GM18909 (cell line): ENCODE measurements around the gene MTAP.

ENCODE experiments used
- ATAC-seq: cut with Tn5 transposase; IDR thresholded peaks from one replicate; pipeline ENCODE4 v1.9.1; 2021; ENCODE audit warnings: mild to moderate bottlenecking; ENCODE audit not compliant: unreplicated experiment, poor library complexity

MTAP gene

DNA sequence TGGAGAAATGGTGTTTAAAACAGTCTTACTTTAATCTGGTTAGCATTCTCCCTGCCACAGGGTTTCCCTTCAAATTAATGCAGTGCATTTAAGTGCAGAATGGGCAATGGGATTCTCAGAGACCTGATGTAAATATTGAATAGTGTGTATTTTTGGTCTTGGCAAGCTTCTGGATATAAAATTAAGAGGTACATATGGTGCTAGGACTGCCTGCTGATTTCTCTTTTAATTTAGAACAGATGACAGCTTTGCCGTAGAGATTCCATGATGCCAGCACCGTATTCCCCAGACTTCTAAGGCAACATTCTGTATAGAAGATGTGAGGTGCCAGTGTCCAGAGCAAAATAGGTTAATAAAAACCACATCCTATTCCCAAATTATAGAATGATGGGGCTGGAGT is 1.9 kb downstream of the MTAP start:
- no peak for ATAC-seq

DNA sequence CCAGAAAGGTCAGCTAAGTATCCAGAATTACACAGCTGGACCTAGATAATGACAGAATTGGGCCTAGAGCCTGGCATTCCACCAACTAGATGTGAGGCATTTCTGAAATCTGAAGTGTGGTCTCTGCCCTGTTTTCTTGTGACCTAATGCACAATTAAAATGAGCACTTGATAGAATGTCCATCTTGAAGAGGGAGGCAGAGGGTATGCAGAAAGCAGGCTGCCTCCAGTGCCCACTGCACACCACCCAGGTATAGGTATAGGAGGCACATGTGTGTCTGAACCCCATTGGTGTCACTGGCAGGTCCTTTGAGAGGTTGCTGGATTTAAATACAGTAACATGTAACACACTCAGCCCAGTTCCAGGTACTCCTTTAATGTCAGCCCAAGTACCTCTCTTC is 2.4 kb downstream of the MTAP start:
- ATAC-seq: no peak

DNA sequence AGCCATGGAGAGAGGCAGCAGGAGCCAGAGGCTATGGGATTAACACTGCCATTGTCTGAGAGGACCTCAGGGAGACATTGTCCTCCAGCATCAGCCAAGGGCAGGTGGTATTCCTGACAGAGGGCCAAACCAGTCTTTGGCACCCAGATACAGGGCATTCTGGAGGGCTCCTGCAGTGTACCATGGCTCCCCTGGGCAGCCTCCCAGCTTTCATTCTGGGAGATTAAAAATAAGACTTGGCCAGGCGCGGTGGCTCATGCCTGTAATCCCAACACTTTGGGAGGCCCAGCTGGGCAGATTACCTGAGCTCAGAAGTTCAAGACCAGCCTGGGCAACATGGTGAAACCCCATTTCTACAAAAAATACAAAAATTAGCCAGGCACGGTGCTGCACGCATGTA is 4.2 kb downstream of the MTAP start:
- no peak for ATAC-seq

DNA sequence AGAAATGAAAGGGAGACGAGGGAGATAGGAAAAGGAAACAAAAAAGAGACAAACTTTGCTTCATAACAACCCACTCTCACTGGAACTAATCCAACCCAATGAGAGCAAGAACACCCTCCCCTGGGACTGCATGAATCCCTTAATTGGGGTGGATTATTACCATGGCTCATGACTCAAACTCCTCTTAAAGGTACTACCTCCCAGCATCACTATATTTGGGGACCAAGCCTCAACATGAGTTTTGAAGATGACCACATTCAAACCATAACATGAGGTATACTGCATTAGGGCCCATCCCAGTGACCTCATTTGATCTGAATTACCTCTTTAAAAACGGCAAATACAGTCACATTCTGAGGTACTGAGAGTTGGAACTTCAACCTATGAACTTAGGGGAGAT is 8.0 kb downstream of the MTAP start:
- ATAC-seq: no peak

DNA sequence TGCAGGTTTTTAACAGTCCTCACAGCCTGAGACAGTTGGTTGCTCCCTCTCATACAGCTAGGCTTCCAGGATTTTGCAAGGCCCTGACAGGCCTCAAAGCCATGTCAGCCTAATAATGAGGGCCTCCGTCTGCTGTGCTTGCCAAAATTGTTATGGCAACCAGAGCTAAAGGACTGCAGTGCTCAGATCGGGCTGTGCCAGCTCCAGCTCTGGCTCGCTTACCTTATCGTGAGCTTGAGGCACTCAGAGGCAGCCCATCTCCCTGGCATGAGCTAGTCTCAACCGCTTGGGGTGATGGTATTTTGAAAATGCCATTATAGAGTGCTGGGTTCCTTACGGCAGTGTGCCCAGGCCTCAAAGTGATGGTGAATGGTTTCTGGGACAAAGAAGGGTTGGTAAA is 8.4 kb downstream of the MTAP start:
- no peak for ATAC-seq

DNA sequence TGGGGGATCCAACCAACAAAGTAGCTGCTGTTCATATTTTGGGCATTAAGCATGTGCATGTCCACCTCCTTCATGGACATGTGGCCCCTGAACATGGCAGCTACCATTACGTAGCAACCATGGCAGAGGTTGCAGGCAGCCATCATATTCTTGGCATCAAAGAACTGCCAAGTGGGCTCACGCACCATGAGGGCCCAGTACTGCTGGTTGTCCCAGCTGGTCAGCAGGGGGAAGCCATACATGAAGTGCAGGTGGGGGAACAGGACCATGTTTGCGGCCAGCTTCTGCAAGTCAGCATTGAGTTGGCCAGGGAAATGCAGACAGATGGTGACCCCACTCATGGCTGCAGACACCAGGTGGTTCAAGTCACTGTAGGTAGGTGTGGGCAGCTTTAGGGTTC is 9.5 kb downstream of the MTAP start:
- ATAC-seq: no peak

DNA sequence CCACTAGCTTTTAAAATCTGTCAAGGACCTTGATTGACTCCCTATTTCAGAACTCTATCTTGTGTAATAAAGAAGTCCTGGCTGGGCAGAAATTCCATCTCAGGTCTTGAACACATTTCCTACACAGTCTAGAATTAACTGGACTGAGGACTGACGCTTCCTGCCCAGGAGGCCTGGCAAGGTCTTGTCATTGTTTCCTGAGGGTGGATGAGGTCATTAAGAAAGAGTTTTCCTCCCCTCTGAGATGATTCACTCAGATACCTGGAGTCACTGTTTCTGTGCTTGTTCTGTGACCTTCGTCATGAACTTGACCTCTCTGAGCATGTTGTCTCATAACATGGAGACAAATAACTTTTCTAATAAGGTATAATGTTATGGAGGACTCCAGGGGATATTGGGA is 10.0 kb downstream of the MTAP start:
- ATAC-seq: no peak

DNA sequence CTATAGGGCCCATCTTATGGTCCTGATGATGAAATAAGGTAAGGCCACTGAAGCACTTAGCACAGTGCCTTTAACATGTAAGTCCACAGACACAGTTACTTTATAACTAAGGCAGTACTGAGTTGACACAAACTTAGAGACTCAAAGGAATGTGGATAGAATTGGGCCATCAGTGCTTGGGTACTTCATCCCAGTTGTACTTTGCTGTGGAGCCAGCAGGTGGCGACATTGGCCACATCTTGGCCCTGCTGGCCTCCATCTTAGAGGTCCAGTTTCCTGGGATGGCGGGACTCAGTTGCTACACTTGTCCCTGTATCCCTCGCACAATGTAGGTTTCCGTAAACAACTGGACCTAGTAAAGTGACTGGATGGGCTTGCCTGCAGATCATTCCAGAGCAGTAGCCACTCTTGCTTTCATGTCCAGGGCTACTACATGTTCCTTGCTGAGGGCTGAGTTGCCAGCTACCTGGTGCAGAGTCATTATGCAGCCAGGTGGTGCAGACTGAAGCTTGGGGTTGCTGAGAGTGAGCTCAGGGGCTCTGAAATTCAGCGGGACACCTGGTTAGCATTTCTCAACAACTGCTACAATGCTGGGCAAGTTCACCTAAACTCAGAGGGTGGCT is 10.6 kb downstream of the MTAP start:
- peak; percentile 74 for ATAC-seq

DNA sequence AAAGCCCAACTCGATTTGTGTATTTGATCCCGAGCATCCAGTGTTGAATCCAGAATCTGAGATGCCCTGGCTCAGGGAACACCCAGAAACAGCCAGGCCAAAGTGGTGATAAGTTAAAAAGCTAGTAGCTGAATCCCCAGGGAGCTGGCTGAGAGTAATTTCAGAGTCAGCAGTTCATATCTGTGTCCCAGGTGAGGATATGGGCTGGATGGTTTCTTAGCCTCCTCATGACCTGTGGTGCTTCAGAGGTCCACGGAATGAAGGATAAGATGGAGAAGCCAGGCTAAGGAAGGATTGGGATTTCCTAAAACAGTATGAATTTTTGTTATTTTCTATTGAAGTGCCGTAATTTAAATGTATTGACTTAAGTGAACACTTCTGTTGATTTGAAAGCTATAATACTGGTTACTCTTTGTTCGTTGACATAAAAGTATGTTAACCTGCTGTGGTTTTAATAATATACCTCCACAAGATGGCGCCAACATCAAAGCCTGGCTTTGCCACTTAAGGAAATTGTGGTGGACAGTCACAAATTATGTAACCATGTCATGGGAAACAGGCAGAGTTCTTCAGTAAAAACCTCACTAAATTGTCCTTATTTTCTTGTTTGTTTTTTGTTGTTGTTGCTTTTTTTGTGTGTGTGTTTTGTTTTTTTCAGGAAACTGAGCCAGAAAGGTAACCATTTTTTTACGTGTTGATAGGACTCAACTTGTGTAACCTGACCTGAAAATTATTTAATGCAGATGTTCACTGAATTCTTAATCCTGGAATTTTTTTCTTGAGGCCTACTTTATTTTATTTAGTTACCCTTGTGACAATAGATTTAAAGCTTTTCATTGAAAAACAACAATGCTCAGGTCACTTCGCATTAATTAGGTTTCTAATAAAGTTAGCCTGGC is 11.4 kb downstream of the MTAP start:
- ATAC-seq: peak; percentile 62

DNA sequence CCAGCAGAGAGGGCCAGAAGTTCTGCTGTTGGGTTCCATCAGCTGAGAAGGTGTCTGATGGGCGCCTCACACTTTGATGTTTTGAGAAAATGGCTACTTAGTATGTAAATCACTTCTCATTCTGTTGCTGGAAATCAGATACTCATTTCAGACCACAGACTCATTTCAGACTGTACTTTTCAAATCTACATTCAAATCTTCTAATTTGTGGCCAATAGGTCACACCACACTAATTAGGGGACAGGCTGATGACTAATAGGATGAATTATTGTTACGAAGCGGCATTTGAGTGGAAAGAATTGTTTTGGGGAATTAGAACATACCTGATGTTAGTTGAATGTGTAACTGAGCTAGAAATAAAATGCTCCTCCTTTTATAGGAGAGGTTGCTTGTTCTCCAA is 13.2 kb downstream of the MTAP start:
- ATAC-seq: no peak

DNA sequence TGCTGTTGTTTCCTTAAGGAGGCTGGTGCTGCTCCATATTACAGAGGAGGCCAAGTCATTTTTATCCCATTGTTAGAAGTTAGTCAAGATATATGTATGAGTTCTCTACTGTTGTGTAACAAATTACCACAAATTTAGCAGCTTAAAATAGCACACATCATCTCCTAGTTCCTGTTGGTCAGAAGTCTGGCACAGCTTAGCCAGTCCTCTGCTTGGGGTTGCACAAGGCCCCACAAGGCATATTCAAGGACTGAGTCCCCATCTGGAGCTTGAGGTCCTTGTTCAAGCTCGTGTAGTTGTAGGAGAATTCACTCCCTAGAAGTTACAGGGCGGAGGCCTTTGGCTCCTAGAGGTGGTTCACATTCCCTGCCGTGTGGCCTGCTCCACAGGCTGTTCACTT is 14.7 kb downstream of the MTAP start:
- no peak for ATAC-seq

DNA sequence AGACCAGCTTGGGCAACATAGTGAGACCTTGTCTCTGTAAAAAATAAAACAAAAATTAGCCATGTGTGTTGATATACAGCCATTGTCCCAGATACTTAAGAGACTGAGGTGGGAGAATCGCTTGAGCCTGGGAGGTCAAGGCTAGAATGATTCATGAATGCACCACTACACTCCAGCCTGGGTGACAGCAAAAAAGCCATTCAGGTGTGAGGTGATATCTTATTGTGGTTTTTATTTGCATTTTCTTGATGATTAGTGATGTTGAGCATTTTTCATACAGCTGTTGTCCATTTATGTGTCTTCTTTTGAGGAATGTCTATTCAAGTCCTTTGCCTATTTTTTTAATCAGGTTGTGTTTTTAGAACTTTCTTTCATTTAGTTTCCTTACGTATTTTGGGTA is 23.2 kb downstream of the MTAP start:
- no peak for ATAC-seq

DNA sequence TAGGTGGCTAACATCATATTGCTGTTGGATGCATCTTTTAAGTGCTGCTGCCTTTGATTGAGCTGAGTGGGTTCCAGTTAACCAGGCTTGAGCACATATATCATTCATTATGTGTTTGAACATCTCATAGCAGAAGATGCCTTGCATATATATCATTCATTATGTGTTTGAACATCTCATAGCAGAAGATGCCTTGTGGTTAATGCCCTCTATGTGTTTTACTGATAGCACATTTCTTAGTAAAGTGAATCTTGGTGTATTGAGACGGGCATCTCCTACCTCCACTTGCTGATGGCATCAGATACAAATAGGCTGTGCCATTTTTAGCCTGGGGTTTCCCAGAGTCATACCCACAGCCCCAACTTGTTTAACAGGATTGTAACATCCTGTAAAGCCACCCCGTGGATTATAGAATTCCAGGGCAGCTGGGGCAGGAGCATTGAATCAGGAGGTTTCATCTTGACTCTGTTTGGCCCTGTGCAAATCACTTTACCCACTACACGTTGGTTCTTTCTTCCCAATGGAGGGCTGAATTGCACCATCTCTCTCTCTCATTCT is 26.5 kb downstream of the MTAP start:
- no peak for ATAC-seq

DNA sequence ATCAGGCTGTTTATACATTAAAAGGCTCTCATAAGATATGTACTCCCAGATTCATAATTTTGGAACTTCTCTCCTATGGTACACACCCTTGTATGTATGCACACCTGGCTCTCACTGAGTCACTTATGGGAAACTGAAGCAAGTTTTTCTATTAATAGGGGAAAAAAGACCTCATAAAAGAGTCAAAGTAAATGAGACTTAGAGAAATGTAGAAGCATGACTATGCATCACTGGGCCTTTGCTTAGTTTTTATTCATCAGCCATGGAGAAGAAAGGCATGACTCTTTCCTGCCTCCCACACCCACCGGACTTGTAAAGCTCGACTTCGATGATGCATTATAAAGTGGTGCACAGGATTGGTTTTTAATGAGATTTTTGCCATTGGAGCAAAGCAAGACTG is 28.2 kb downstream of the MTAP start:
- no peak for ATAC-seq

DNA sequence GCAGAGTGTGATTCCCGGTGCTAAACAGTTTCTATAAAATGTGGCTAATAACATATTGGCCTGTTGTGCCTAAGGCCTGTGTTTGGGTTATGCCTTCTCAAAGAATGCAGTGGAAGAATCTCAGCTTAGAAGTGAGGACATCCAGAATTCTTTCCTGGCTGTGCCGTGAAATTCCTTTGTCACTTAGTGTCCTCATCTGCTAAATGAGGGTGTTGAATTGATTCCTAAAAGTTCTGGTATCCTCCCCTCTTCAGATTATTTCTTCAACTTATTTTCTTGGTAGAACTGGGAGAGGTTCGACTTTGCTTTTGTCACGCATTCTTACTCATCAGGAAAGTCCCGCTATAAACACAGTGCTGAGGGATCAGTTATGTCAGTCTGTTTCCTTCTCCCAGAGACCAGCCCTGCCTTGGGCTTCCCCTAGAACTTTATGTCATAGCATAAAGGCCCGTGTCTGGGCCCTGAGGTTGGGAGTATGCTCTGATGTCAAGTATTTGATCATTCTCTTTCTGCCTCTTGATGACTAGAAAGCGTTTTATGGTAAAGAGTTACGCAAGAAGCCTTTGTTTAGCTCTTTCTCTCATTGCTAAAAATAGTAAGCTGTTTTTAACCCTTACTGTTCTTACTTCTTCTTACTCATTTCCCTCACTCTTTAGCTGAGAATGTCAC is 29.5 kb downstream of the MTAP start:
- peak; percentile 62 for ATAC-seq

DNA sequence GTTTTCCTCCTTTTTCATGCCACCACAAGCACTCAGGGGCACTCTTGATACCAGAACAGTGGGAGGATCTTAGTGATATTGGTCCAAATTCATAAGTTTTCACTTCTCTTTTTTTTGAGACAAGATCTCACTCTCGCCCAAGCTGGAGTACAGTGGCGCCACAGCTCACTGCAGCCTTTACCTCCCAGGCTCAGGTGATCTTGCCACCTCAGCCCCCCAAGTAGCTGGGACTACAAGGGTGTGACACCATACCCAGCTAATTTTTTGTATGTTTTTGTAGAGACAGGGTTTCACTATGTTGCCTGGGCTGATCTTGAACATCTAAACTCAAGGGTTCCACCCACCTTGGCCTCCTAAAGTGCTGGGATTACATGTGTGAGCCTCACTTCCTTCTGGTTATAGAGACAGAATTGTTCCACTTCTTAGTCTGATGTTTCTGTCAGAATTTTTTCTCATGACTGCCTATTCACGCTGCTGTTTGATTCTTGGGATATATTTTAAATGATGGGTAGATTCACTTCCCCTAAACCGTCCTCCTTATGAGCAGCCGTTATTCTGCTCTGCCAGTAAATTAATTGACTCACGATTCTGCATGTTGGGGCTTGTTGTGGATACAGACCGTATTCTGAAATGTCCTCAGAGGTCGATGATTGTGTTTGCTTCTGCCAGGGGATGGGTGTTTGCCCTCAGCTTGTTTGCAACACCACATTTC is 30.8 kb downstream of the MTAP start:
- ATAC-seq: peak; percentile 82

DNA sequence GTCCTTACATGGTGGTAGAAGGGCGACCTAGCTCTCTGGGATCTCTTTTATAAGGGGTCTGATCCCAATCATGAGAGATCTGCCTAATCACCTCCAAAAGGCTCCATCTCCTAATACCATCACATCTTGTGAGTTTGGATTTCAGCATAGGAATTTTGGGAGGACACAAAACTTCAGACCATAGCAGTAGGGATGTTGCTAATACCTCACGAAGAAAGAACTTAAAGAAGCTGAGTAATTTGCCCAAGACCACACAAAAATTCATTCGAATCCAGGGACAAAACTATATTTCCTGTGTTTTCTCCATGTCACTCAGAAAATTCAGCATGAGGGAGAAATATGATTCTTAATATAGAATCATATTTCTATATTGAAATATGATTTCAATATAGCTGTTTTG is 32.7 kb downstream of the MTAP start:
- ATAC-seq: no peak

DNA sequence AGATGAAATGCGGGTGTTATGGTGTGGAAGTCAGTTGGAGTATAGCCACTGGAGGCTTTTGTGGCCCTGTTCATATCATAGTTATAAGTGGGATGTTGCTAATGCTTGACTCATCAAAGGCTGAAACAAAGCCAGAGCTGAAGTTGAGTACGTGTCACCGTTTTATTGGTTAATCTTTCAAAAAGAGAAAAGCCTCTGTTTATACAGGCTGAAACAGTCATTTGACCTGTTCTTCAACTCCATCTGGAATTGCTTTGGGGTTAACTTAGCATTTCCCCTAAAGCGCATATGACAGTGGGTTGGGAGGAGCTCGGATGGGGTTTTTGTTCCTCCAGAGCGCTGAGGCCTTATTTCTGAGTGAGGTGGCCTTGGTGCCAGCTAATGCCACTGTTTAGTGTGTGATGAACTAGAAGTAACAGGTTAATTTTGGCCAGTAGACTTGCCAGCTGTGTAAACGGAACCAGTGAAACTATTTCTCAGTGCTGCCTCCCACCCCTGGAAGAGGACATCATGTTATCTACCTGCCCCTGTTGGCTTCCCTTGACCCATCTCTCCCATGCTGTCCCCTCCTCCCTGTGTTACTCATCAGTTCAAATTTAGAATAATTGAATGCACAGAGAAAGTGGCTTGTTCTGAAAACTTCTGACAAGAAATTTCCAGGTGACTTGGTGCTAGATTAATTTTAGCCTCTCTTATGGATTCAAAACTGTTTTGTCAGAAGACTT is 34.2 kb downstream of the MTAP start:
- no peak for ATAC-seq

DNA sequence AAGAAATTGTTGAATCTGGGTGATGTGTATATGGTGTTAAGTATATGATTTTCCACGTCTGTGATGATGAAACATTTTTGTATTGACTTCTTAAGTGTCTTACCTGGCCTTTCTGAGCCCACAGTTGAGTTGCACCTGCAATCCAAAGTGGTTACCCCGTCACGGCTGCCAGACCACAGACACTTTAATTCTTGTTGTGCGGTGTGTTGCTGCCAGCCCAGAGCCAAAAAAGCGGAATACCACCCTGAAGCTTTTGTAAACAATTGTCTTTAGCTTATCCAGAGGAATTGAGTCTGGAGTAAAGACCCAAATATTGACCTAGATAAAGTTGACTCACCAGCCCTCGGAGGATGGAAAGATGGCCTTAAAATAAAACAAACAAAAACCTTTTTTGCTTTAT is 35.1 kb downstream of the MTAP start:
- no peak for ATAC-seq

DNA sequence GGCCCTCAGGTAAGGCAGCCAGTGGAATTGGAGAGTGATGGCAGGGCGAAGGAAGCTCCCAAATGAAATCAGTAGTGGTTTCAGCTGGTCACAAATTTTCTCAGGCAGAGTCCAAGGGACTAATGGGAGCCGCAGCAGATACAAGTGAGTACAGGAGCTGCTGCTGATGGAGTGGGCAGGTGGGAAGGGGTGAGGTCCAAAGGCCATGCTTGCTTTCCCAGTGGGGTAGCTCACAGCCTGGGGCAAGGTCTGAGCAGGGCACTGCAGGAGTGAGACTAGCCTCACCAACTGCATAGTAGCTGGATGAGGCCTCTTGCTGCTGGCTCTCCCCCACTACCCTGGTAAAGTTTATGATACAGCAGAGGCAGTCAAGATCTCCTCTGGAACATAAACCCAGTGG is 38.2 kb downstream of the MTAP start:
- ATAC-seq: no peak
